GM18498 (cell line): ENCODE measurements around the gene LY6G5C.

Experiments
- ATAC-seq: cut with Tn5 transposase; IDR thresholded peaks from one replicate; pipeline ENCODE4 v1.9.1; 2021; ENCODE audit warnings: mild to moderate bottlenecking, moderate library complexity; ENCODE audit not compliant: unreplicated experiment

The LY6G5C gene

GRCh38 chr6:31680226-31681134, at the start of gene LY6G5C:
TSS of gene LY6G5C (minus strand) at chr6:31681067. CDS start at chr6:31680373, 694 bp downstream.
- peak; percentile 52 for ATAC-seq

GRCh38 chr6:31729979-31730630, 49.2 kb upstream of the LY6G5C start:
- peak; percentile 43 for ATAC-seq

- ATAC-seq: peak; percentile 54
Observed at GRCh38 chr6:31729515-31729978, 48.7 kb upstream of the LY6G5C start.

GRCh38 chr6:31728767-31729514, 48.1 kb upstream of the LY6G5C start, which contains the start of gene DDAH2:
TSS of gene DDAH2 (minus strand) at chr6:31729299. CDS start at chr6:31729161, 138 bp downstream.
- no peak for ATAC-seq

- ATAC-seq: peak; percentile 2
Observed at GRCh38 chr6:31727717-31728671, 47.1 kb upstream of the LY6G5C start.

- ATAC-seq: peak; percentile 49
Observed at GRCh38 chr6:31727034-31727716, 46.3 kb upstream of the LY6G5C start.

- ATAC-seq: no peak
Observed at GRCh38 chr6:31725502-31726350, 44.9 kb upstream of the LY6G5C start.

GRCh38 chr6:31723980-31724691, 43.3 kb upstream of the LY6G5C start:
- ATAC-seq: no peak

- no peak for ATAC-seq
Observed at GRCh38 chr6:31723245-31723979, 42.5 kb upstream of the LY6G5C start, which contains the start of gene MPIG6B. TSS of gene MPIG6B (plus strand) at chr6:31723373. CDS start at chr6:31723384, 11 bp downstream.

- no peak for ATAC-seq
Observed at GRCh38 chr6:31722173-31722572, 41.3 kb upstream of the LY6G5C start.

GRCh38 chr6:31721351-31722020, 40.6 kb upstream of the LY6G5C start, which contains the start of gene LY6G6C:
TSS of gene LY6G6C (minus strand) at chr6:31721746. CDS start at chr6:31721679, 67 bp downstream.
- ATAC-seq: no peak

GRCh38 chr6:31720196-31720770, 39.4 kb upstream of the LY6G5C start:
- ATAC-seq: no peak

GRCh38 chr6:31719001-31719400, 38.1 kb upstream of the LY6G5C start:
- ATAC-seq: no peak

- no peak for ATAC-seq
Observed at GRCh38 chr6:31718265-31718664, 37.4 kb upstream of the LY6G5C start.

GRCh38 chr6:31717499-31718222, 36.8 kb upstream of the LY6G5C start:
- no peak for ATAC-seq
